Gastrocnemius medialis (tissue), 4 donors: Measurements from ENCODE around the gene AHI1. TPM values are rescaled to one million over a fixed set of nuclear protein-coding genes. Genes with fewer than 3 reads are reported as not detected.

ENCODE experiments used
- ATAC-seq, 2 donors: fragments of 150-250 bp; one replicate each; pipeline ENCODE4 v1.9.1; 2016
- DNase-seq, 2 donors: peaks; one replicate each; pipeline ENCODE4 v3.0.0-alpha.2; 2019
- H3K27ac ChIP-seq, 4 donors: fragments of 200-600 bp; sonication (generic); 1 replicate in 1 of 4; 2 replicates in 3 of 4; pipeline ENCODE4 v1.5.1; 2016 to 2018; ENCODE audit warnings: mild to moderate bottlenecking in 2 of 4, moderate library complexity in 1 of 4
- H3K27me3 ChIP-seq, 3 donors: fragments of 200-600 bp; sonication (generic) in 2 of 3; 1 replicate in 1 of 3; 2 replicates in 2 of 3; pipeline versions ENCODE4 v1.5.1 to v1.6.0; 2016 to 2019; ENCODE audit warnings: mild to moderate bottlenecking in 1 of 3, moderate library complexity in 1 of 3
- H3K36me3 ChIP-seq, 2 donors: fragments of 200-600 bp; sonication (generic) in 1 of 2; one replicate each; pipeline ENCODE4 v1.5.1; 2017 to 2018
- H3K4me1 ChIP-seq, 2 donors: fragments of 200-600 bp; sonication (generic) in 1 of 2; one replicate each; pipeline ENCODE4 v1.5.1; 2016 to 2017; ENCODE audit warnings: mild to moderate bottlenecking in 2 of 2
- H3K4me3 ChIP-seq, 4 donors: fragments of 200-600 bp; sonication (generic) in 3 of 4; 1 replicate in 1 of 4; 2 replicates in 3 of 4; pipeline ENCODE4 v1.5.1; 2016 to 2019; ENCODE audit warnings: mild to moderate bottlenecking in 2 of 4
- H3K9me3 ChIP-seq, 3 donors: fragments of 200-600 bp; sonication (generic) in 2 of 3; 1 replicate in 1 of 3; 2 replicates in 2 of 3; pipeline ENCODE4 v1.5.1; 2016 to 2019
- POLR2A ChIP-seq, 2 donors: fragments of 450-650 bp; IDR thresholded peaks; one replicate each; pipeline ENCODE4 v1.6.1; 2017; ENCODE audit warnings: antibody characterized with exemption in 2 of 2, mild to moderate bottlenecking in 2 of 2, moderate library complexity in 2 of 2
- in situ Hi-C, 4 donors: fragments of 200-750 bp; cut with MboI; loops; one replicate each; pipeline versions ENCODE4 v1.15.0 to v1.8.0; 2017; ENCODE audit warnings: low sequenced_read_pairs in 4 of 4
- intact Hi-C: fragments of 100-400 bp; cut with DNase I; formaldehyde crosslinking; loops from one replicate; pipeline ENCODE4 v1.15.1; 2023; ENCODE audit warnings: low total_unique reads
- total RNA-seq, 4 donors: library from RNA; depleted of rRNA; stranded (reverse); fragments of >200 nt; gene quantifications; one replicate each; pipeline versions ENCODE4 v1.1.0 to v1.2.3, GENCODE V29; 2016
- TF ChIP-seq, protein P1 (sequence below), 5 experiments: fragments of 450-650 bp in 3 of 5; fragments of 200-600 bp in 2 of 5; sonication (generic) in 2 of 5; IDR thresholded peaks in 4 of 5; conservative IDR thresholded peaks in 1 of 5; 1 replicate in 4 of 5; 2 replicates in 1 of 5; pipeline ENCODE4 v1.5.1; 2016 to 2019; ENCODE audit warnings: antibody characterized with exemption in 5 of 5, mild to moderate bottlenecking in 3 of 5, moderate library complexity in 3 of 5

AHI1 gene
- total RNA-seq, 4 donors from 2014 or later: 3.5 to 16.8 (median 8.2) TPM

DNA sequence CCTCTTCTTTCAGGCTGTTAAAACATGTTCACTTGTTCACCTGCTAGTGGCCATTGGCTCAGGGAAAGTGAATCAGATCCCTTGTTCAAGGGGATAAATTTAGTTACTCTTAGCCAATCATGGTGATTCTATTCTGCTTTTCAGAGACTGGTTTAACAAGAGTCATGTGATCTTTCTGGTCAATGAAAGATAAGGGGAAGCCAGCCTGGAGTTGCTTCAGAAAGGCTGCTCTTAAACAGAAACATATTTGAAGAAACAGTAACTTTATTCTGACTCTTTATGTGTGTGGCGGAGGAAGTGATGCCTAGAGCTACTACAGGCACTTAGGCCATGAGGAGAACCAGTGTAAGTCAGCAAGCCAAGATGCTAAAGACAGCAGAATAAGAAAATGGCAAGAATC lies 28.1 kb upstream of the AHI1 start:
- DNase-seq (no peak), ATAC-seq (no peak)
- no peak overlapping the region for H3K4me3 ChIP-seq
- H3K36me3 ChIP-seq: no peaks in the 10 kb centered on the region
- TF ChIP-seq, protein P1, sequence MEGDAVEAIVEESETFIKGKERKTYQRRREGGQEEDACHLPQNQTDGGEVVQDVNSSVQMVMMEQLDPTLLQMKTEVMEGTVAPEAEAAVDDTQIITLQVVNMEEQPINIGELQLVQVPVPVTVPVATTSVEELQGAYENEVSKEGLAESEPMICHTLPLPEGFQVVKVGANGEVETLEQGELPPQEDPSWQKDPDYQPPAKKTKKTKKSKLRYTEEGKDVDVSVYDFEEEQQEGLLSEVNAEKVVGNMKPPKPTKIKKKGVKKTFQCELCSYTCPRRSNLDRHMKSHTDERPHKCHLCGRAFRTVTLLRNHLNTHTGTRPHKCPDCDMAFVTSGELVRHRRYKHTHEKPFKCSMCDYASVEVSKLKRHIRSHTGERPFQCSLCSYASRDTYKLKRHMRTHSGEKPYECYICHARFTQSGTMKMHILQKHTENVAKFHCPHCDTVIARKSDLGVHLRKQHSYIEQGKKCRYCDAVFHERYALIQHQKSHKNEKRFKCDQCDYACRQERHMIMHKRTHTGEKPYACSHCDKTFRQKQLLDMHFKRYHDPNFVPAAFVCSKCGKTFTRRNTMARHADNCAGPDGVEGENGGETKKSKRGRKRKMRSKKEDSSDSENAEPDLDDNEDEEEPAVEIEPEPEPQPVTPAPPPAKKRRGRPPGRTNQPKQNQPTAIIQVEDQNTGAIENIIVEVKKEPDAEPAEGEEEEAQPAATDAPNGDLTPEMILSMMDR (IDR thresholded peaks at IDR 0.05 in 4 of 5, conservative IDR thresholded peaks at IDR 0.05 in 1 of 5): no peak
- no peak for TF ChIP-seq POLR2A (IDR thresholded peaks at IDR 0.05)
- intact Hi-C loops: no loop called here
- H3K27ac ChIP-seq: no peak overlapping the region
- in situ Hi-C loops: loop anchor here (25.0 kb wide), 1 partner anchor 412 kb away; no protein-coding TSS in a partner anchor
- H3K9me3 ChIP-seq: no peaks in the 10 kb centered on the region
- H3K4me1 ChIP-seq: no peaks in the 10 kb centered on the region
- no peaks in the 10 kb centered on the region for H3K27me3 ChIP-seq

DNA sequence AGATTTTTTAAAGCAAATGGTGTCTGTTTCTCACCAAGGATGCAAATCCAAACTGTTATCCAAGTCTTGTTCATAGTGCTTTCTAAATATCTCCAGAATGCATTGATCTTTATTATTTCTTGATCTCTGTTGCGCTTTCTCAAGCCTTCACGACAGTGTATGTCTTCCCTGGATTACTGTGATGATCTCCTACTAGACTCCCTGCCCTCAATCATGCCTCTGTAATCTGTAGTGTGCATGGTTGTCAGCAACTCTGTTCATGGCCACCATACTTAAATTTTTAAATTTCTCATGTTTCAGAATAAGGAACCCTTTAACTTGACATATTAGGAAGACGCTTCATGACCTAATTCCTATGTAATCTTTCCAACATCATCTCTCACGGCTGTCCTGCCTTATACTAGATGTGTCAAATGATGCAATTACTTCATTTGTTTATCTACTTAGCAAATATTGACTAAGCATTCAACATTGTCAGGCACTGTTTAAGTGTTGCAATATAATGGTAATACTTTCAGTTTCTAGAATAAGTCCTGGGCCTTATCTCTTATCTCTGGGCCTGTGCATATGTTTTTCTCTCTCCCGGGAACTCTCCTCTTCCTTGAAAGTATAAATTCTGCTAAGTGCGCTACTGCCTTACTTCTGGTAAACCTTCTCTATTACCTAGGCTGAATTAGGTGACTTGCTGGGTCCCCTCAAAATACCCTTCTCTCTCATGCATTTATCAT lies 25.6 kb upstream of the AHI1 start:
- in situ Hi-C loops (no loop called here), intact Hi-C loops (no loop called here)
- H3K27ac ChIP-seq: no peak overlapping the region
- ATAC-seq (no peak), DNase-seq (no peak)
- no peaks in the 10 kb centered on the region for H3K9me3 ChIP-seq
- no peaks in the 10 kb centered on the region for H3K36me3 ChIP-seq
- TF ChIP-seq, protein P1 (IDR thresholded peaks at IDR 0.05 in 4 of 5, conservative IDR thresholded peaks at IDR 0.05 in 1 of 5): no peak
- TF ChIP-seq POLR2A (IDR thresholded peaks at IDR 0.05): no peak
- no peaks in the 10 kb centered on the region for H3K4me1 ChIP-seq
- no peak overlapping the region for H3K4me3 ChIP-seq
- no peaks in the 10 kb centered on the region for H3K27me3 ChIP-seq

DNA sequence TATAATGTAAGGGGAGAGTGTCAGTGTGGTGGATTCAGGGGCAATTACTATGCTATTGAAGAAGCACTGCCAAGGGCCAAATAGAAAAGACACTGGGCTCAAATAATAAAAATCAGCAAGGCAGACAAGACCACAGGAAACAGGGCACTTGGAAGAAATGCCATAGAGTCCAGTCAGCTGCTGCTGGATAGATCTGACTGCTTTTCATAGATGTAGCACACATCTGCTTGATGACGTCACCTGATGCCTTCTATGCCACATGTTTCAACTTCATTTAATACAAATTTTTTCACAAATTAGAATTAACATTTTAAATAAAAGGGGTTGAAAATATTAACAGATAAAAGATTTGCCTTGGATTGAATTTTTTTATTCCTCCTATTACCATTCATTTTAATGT lies 23.9 kb upstream of the AHI1 start:
- no peak overlapping the region for H3K4me3 ChIP-seq
- DNase-seq (no peak), ATAC-seq (no peak)
- H3K27ac ChIP-seq: no peak overlapping the region
- no peaks in the 10 kb centered on the region for H3K27me3 ChIP-seq
- intact Hi-C loops: no loop called here
- in situ Hi-C loops: no loop called here
- no peaks in the 10 kb centered on the region for H3K9me3 ChIP-seq
- H3K4me1 ChIP-seq: no peaks in the 10 kb centered on the region
- H3K36me3 ChIP-seq: no peaks in the 10 kb centered on the region
- TF ChIP-seq POLR2A (IDR thresholded peaks at IDR 0.05): no peak
- TF ChIP-seq, protein P1 (IDR thresholded peaks at IDR 0.05 in 4 of 5, conservative IDR thresholded peaks at IDR 0.05 in 1 of 5): no peak

DNA sequence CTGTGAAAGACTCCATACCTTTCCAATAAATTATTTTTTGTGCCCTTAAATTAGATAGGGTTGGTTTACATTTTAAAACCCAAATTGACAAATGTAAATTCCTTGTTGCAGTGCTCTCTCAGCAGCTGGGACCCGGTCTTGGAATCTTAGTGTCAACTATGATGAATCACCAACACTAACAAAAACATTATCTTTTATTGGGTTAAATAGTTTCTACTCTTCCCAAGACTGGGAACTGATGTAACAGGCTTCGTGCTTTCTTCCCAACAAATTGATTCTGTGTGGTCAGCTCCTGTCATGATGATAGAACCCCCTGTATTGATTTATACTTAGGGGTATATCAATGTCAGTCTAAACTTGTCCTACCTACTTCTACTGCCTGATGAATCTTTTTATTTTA lies 23.2 kb upstream of the AHI1 start:
- in situ Hi-C loops (no loop called here), intact Hi-C loops (no loop called here)
- ATAC-seq (no peak), DNase-seq (no peak)
- Histone ChIP-seq H3K4me1 (no peaks in the 10 kb centered on the region), H3K9me3 (no peaks in the 10 kb centered on the region), H3K36me3 (no peaks in the 10 kb centered on the region), H3K4me3 (no peak overlapping the region), H3K27me3 (no peaks in the 10 kb centered on the region), H3K27ac (no peak overlapping the region)
- TF ChIP-seq, protein P1 (IDR thresholded peaks at IDR 0.05 in 4 of 5, conservative IDR thresholded peaks at IDR 0.05 in 1 of 5): no peak
- TF ChIP-seq POLR2A (IDR thresholded peaks at IDR 0.05): no peak

DNA sequence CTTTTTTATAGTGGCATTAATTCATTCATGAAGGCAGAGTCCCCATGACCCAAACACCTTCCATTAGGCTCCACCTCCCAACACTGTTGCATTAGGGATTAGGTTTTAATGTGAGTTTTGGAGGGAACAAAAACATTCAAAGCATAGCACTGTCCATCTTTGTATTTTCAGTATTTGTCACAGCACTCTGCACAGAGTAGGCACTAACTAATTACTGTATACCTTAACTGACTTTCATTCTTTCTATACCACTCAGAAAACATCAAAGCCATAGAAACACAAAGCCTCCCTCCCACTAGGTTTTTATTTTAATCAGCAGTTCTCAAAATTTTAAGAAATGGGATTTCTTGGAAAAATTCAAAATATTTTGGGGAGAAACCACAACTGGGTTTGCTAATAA lies 21.8 kb upstream of the AHI1 start:
- in situ Hi-C loops: no loop called here
- no peak overlapping the region for H3K27ac ChIP-seq
- intact Hi-C loops: no loop called here

More for the DNA sequence above, 21.8 kb upstream of the AHI1 start:
- H3K36me3 ChIP-seq: no peaks in the 10 kb centered on the region
- no peaks in the 10 kb centered on the region for H3K27me3 ChIP-seq
- ATAC-seq (no peak), DNase-seq (no peak)
- no peaks in the 10 kb centered on the region for H3K9me3 ChIP-seq
- no peak overlapping the region for H3K4me3 ChIP-seq
- TF ChIP-seq POLR2A (IDR thresholded peaks at IDR 0.05): no peak
- TF ChIP-seq, protein P1 (IDR thresholded peaks at IDR 0.05 in 4 of 5, conservative IDR thresholded peaks at IDR 0.05 in 1 of 5): no peak
- H3K4me1 ChIP-seq: no peaks in the 10 kb centered on the region
